NCI-H1694 (cell line): ENCODE results near the gene CSPG5.

ENCODE experiments used
- DNase-seq: peaks from one replicate; lab custom pipeline; 2025; lab: John Stamatoyannopoulos, UW

Gene CSPG5

GRCh38 chr3:47578691-47579632 lies at the start of gene CSPG5:
Gene CSPG5, minus strand, starts transcription at chr3:47578865. Its CDS starts 172 bp downstream, at chr3:47578693.
- no peak for DNase-seq

- DNase-seq = no peak
These were observed 49.8 kb upstream of the CSPG5 start for GRCh38 chr3:47628426-47628825.

GRCh38 chr3:47622671-47623461 lies 44.2 kb upstream of the CSPG5 start:
- DNase-seq = no peak

GRCh38 chr3:47617086-47618010 lies 38.7 kb upstream of the CSPG5 start:
- DNase-seq = no peak

GRCh38 chr3:47614788-47615187 lies 36.1 kb upstream of the CSPG5 start:
- DNase-seq = no peak

GRCh38 chr3:47613722-47614121 lies 35.1 kb upstream of the CSPG5 start:
- no peak for DNase-seq

GRCh38 chr3:47612879-47613278 lies 34.2 kb upstream of the CSPG5 start:
- DNase-seq = no peak

- DNase-seq = no peak
These were observed 33.5 kb upstream of the CSPG5 start for GRCh38 chr3:47612178-47612577.

GRCh38 chr3:47611576-47611975 lies 32.9 kb upstream of the CSPG5 start:
- no peak for DNase-seq

- no peak for DNase-seq
These were observed 31.9 kb upstream of the CSPG5 start for GRCh38 chr3:47610583-47610982.

GRCh38 chr3:47607335-47607734 lies 28.7 kb upstream of the CSPG5 start:
- DNase-seq = no peak

GRCh38 chr3:47606165-47606564 lies 27.5 kb upstream of the CSPG5 start:
- no peak for DNase-seq

- DNase-seq = no peak
These were observed 27.0 kb upstream of the CSPG5 start for GRCh38 chr3:47605652-47606051.

GRCh38 chr3:47604145-47604544 lies 25.5 kb upstream of the CSPG5 start:
- no peak for DNase-seq

- DNase-seq = no peak
These were observed 24.7 kb upstream of the CSPG5 start for GRCh38 chr3:47603332-47603731.

- no peak for DNase-seq
These were observed 22.6 kb upstream of the CSPG5 start for GRCh38 chr3:47601281-47601680.

GRCh38 chr3:47594792-47595191 lies 16.1 kb upstream of the CSPG5 start:
- no peak for DNase-seq

- no peak for DNase-seq
These were observed 13.6 kb upstream of the CSPG5 start for GRCh38 chr3:47592066-47592795.

GRCh38 chr3:47590216-47590615 lies 11.6 kb upstream of the CSPG5 start:
- no peak for DNase-seq

- DNase-seq = no peak
These were observed 9.9 kb upstream of the CSPG5 start for GRCh38 chr3:47588587-47588986.

- no peak for DNase-seq
These were observed 9.4 kb upstream of the CSPG5 start for GRCh38 chr3:47588053-47588452.
